AG08396 (cell line): ENCODE results near the gene LCP1.

Source experiments
- DNase-seq: peaks from one replicate; pipeline ENCODE4 v3.0.0; 2012; ENCODE audit warnings: low spot score, mixed read lengths

The LCP1 gene

GRCh38 chr13:46100191-46100815, 81.7 kb downstream of the LCP1 start:
- DNase-seq = no peak

GRCh38 chr13:46097663-46098062, 84.3 kb downstream of the LCP1 start:
- DNase-seq = no peak

- no peak for DNase-seq
These were observed 85.0 kb downstream of the LCP1 start for GRCh38 chr13:46097015-46097414.

- no peak for DNase-seq
These were observed 87.5 kb downstream of the LCP1 start for GRCh38 chr13:46094478-46094877.

- DNase-seq = no peak
These were observed 93.0 kb downstream of the LCP1 start for GRCh38 chr13:46088821-46089562.

- DNase-seq = no peak
These were observed 94.5 kb downstream of the LCP1 start for GRCh38 chr13:46087481-46087880.

- no peak for DNase-seq
These were observed 95.0 kb downstream of the LCP1 start for GRCh38 chr13:46086985-46087384.

GRCh38 chr13:46086421-46086922, 95.5 kb downstream of the LCP1 start:
- no peak for DNase-seq

- DNase-seq = no peak
These were observed 96.2 kb downstream of the LCP1 start for GRCh38 chr13:46085737-46086136.

- DNase-seq = no peak
These were observed 99.7 kb downstream of the LCP1 start for GRCh38 chr13:46082324-46082723.

- no peak for DNase-seq
These were observed 102.2 kb downstream of the LCP1 start for GRCh38 chr13:46079770-46080169.

- no peak for DNase-seq
These were observed 104.7 kb downstream of the LCP1 start for GRCh38 chr13:46077265-46077664.

GRCh38 chr13:46076827-46077226, 105.2 kb downstream of the LCP1 start:
- no peak for DNase-seq
